Measurements from ENCODE around the gene SPART.
A peak's percentile ranks its signal among the peaks of the same experiment; 100 is the strongest.
"Not testable (repeated sequence)": the region's sequence is repeated elsewhere in the genome, so short reads cannot be mapped to it uniquely, and the experiment has no call there.

Gene SPART

GRCh38 chr13:36319793-36320192 is 26.4 kb downstream of the SPART start:
- not testable (repeated sequence) for DNase-seq (ENCODE audit: low read depth)

GRCh38 chr13:36313047-36313969 is 32.9 kb downstream of the SPART start:
- DNase-seq (ENCODE audit: low read depth), result no peak

- DNase-seq (ENCODE audit: low read depth), result no peak
Observed at GRCh38 chr13:36310417-36311108, 35.6 kb downstream of the SPART start.

GRCh38 chr13:36302289-36302688 is 43.9 kb downstream of the SPART start:
- DNase-seq (ENCODE audit: low read depth), result no peak

- not testable (repeated sequence) for DNase-seq (ENCODE audit: low read depth)
Observed at GRCh38 chr13:36299469-36299868, 46.7 kb downstream of the SPART start.

- DNase-seq (ENCODE audit: low read depth), result no peak
Observed at GRCh38 chr13:36298535-36299068, 47.6 kb downstream of the SPART start.

- DNase-seq (ENCODE audit: low read depth), result peak; percentile 43
Observed at GRCh38 chr13:36297366-36298338, 48.5 kb downstream of the SPART start, which contains the start of gene CCDC169. Gene CCDC169, minus strand, starts transcription at chr13:36297814. Its CDS starts 95 bp downstream, at chr13:36297719.

GRCh38 chr13:36294096-36294495 is 52.1 kb downstream of the SPART start:
- no peak for DNase-seq (ENCODE audit: low read depth)

- DNase-seq (ENCODE audit: low read depth), result no peak
Observed at GRCh38 chr13:36293497-36293896, 52.7 kb downstream of the SPART start.

GRCh38 chr13:36288794-36289391 is 57.3 kb downstream of the SPART start:
- DNase-seq (ENCODE audit: low read depth), result no peak

- DNase-seq (ENCODE audit: low read depth), result no peak
Observed at GRCh38 chr13:36286006-36286405, 60.2 kb downstream of the SPART start.

GRCh38 chr13:36282821-36283432 is 63.3 kb downstream of the SPART start:
- DNase-seq (ENCODE audit: low read depth), result no peak

- DNase-seq (ENCODE audit: low read depth), result no peak
Observed at GRCh38 chr13:36275190-36276002, 70.8 kb downstream of the SPART start.

- DNase-seq (ENCODE audit: low read depth), result no peak
Observed at GRCh38 chr13:36273431-36273830, 72.8 kb downstream of the SPART start.

GRCh38 chr13:36261976-36262375 is 84.2 kb downstream of the SPART start:
- no peak for DNase-seq (ENCODE audit: low read depth)

- no peak for DNase-seq (ENCODE audit: low read depth)
Observed at GRCh38 chr13:36261011-36261410, 85.2 kb downstream of the SPART start.

- DNase-seq (ENCODE audit: low read depth), result no peak
Observed at GRCh38 chr13:36259361-36260137, 86.6 kb downstream of the SPART start.

GRCh38 chr13:36258831-36259230 is 87.4 kb downstream of the SPART start:
- DNase-seq (ENCODE audit: low read depth), result no peak
